ENCODE results near the gene SHC4. TPM values are rescaled to one million over a fixed set of nuclear protein-coding genes. Genes with fewer than 3 reads are reported as not detected.

SHC4 gene
- total and polyA plus RNA-seq, 2 of the 8 experiments (the other 6 are each of a cell fraction or from before 2014, with no cell fraction given) = 0.15 to 0.30 TPM

GRCh38 chr15:48877630-48878595 lies 85.8 kb downstream of the SHC4 start, which contains the start of gene EID1 (continued):
- TF ChIP-seq TAF7 (optimal IDR thresholded peaks at IDR 0.05; ENCODE audit: borderline replicate concordance, low read depth, low read length) = peak; percentile 35
